GM19455 (cell line): ENCODE results near the gene DPP7.

Source experiments
- ATAC-seq: cut with Tn5 transposase; IDR thresholded peaks from one replicate; pipeline ENCODE4 v1.9.1; 2021; ENCODE audit not compliant: unreplicated experiment

DPP7 gene

DNA sequence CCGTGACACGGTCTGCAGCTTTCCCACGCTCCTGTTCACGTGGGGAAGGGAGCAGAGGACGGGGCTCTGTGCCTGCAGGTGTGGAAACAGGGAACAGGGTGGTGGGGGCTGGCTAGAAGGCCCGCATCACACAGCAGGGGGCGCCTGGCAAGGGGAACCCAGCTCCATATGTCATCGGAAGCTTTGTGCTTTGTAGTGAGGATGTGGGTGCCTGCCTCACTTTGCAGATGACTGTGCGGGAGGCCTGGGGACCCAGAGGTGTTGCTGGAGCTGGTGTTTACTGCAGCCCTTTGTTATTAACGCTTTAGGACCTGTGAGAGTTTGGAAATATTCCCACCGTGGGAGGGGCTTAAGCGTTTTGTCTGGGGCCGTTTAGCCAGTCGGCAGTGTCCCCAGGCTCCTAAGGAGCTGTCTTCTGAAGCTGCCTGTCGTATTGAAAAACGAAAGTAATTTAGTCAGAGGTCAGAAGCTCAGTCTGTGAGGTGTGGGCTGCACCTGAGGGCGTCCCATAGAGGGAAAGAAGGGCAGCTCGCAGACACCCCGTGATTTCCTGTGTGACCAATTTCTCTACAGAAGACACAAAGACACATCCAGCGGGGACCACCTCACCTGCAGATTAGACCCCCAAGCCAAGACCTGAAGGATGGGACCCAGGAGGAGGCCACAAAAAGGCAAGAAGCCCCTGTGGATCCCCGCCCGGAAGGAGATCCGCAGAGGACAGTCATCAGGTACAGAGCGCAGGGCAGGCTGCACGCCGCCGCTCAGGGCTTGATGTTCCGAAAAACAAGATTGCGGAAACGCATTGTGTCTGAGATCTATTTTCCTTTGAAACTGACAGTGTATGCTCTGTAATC lies 18.6 kb downstream of the DPP7 start:
- peak; percentile 84 for ATAC-seq

DNA sequence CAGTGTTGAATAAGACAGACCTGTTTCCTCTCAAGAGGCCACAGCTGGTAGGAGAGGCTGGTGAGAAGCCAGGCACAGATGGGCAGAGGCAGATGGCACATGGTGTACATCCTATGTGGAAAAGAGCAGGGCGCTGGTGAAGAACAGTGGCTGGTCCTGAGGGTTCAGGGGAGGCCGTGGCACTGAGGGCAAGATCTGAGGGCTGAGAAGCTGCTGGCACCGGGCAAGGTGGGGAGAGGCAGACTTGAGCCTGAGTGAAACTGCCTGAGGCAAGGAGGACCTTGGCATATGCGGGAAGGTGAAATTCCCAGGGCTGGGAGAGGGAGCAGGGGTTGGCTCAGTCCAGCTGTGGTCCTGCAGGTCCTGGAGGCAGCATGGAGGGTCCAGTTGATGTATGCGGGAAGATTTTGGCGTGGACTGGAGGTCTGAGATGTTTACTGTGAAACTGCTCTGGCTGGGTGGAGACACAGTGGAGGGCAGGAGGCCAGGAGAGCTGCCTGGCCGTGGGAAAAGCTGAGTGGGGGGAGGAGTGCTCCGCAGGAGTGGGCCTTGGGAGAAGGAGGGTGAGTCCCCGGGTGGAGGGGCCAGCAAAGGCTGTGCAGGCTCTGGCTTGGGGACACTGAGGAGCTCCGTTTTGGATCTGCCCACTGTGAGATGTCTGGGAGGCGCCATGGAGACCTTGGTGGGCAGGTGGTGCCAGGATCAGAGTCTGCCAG lies 25.1 kb downstream of the DPP7 start:
- no peak for ATAC-seq

DNA sequence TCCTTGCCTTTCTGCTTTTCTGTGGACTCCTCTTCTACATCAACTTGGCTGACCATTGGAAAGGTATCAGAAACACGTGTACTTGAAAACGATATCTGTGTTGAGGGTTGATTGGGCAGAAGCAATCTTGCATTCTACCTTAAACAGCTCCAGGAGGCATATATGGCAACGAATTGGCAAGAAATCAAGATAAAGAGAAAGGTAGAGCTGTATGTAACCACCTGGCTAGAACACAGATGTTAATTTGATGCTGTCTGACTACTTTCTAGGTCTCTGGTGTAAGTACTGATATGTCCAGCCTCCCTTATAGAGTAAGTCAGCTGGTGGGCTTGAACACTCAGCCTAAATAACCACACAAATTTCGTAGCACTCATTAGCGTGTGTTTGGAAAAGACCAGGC lies 26.4 kb downstream of the DPP7 start:
- no peak for ATAC-seq

- ATAC-seq: peak; percentile 1
Measured at GRCh38 chr9:137087409-137087925, 27.1 kb downstream of the DPP7 start.

DNA sequence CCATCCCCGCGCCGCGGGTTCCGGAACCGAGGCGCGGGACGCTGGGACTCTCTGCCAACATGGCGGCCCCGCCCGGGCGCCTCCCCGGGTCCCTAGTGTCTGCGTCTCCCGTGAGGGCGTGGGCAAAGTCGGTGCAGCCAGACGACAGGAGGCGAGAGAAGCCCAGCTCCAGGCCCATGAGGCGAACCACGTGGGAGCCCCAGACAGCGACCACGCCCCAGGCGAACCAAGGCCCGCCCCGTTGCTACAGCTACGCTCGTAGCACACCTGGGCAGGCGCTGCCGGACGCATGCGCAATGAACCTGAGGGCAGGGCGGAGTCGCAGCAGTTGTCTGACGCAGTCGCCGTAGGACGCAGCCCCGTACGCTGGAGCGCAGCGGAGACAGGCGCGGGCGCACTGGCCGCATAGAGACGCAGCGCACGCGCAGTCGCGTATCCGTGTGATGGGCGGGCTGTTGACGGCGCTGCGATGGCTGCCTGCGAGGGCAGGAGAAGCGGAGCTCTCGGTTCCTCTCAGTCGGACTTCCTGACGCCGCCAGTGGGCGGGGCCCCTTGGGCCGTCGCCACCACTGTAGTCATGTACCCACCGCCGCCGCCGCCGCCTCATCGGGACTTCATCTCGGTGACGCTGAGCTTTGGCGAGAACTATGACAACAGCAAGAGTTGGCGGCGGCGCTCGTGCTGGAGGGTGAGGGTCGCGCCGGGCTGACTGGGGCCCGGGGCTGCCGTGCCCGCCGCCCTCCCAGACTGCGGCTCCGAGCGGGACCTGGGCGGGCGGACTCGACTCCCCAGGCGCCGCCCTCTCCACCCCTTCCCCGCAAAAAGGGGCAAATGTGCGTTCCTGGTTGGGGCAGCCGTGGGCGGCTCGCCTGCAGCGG lies 27.8 kb downstream of the DPP7 start, which contains the start of gene MAN1B1:
TSS of gene MAN1B1 (plus strand) at position 455 of the 878 bp plus-strand sequence. CDS start at position 470, 15 bp downstream.
- ATAC-seq: peak; percentile 80

DNA sequence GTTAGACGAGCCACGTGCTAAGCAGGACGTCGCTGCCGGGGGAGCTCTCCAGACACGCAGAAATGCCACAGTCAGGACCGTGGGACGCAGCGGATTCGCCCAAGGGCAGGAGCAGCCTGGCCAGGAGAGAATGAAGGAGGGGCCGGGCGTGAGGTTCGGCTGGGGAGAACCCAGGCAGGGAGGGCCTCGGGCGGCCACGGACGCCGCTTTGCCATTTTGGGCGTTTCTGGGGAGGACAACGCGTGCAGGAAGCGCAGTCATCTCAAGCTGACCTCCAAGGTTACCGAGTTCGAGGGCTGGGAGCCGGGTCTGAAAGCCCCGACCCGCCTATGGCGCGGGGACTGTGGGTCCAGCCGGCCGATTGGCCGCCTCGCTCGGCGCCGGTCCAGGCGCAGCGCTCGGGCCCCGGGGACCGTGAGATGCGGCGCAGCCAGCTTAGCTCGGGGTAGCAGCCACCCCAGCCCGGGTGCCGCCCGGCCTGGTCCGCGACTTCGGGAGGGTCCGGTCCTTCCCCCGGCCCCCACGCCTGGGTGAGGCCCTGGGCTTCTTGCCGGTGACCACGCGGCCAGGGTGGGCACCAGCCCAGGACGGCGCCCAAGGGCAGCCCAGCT lies 28.5 kb downstream of the DPP7 start:
- ATAC-seq: no peak

- ATAC-seq: no peak
Measured at GRCh38 chr9:137084526-137084925, 30.0 kb downstream of the DPP7 start.

GRCh38 chr9:137083394-137084004 lies 31.0 kb downstream of the DPP7 start:
- no peak for ATAC-seq

- no peak for ATAC-seq
Measured at GRCh38 chr9:137082925-137083290, 31.6 kb downstream of the DPP7 start.

GRCh38 chr9:137082222-137082924 lies 32.2 kb downstream of the DPP7 start:
- no peak for ATAC-seq

- no peak for ATAC-seq
Measured at GRCh38 chr9:137080260-137081122, 34.0 kb downstream of the DPP7 start.

- no peak for ATAC-seq
Measured at GRCh38 chr9:137079401-137079787, 35.1 kb downstream of the DPP7 start.

DNA sequence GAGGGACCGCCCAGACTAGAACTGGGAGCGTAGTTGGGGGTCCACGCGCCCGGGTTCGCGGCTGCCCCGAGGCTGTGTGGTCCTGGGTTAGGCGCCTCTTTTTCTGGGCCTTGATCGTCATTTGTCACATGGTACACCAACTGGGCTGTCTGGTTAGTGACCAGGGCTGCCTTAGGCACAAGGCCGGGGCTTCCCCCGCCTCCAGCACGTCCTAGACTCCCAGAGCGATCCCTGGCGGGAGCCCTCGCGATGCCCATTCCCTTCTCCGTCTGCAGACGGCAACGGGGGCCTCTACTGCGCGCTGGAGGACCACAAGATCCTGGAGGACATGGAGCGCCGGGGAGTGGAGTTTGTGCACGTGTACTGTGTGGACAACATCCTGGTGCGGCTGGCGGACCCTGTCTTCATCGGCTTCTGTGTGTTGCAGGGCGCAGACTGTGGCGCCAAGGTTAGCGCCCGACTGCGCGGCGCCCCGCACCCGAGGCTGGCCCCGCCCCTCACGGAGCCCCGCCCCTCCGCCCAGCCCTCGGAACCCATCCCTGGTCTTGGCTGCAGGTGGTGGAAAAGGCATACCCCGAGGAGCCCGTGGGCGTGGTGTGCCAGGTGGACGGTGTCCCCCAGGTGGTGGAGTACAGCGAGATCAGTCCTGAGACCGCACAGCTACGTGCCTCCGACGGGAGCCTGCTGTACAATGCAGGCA lies 35.7 kb downstream of the DPP7 start:
- no peak for ATAC-seq

- peak; percentile 23 for ATAC-seq
Measured at GRCh38 chr9:137077758-137078693, 36.5 kb downstream of the DPP7 start.

DNA sequence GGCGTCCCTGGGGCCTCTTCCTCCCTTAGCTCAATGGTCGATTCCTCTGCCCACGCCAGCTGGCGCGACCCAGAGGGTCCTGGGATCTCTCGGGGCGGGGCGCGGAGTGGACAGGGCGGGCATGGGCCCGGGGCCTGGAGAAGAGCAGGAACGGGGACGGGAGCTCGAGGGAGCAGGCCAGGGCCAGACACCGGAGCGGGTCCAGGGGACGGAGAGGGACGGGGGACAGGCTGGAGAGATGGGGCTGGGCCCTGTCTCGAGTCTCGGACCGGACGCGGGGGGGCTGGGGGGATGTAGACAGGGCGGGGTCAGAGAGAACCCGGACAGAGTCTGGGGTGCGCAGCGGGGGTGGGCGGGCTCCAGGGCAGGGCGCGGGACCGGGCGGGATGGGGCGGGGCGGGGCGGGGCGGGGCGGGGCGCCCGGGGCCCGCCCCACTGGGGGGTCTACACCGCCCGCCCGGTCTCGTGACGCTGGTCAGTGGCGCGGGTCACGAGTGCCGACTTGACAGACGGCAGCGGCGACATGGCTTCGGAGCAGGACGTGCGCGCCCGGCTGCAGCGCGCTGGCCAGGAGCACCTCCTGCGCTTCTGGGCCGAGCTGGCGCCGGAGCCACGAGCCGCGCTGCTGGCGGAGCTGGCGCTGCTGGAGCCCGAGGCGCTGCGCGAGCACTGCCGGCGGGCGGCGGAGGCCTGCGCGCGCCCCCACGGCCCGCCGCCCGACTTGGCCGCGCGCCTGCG lies 37.4 kb downstream of the DPP7 start, which contains the start of gene UAP1L1:
TSS of gene UAP1L1 (plus strand) at position 508 of the 738 bp plus-strand sequence. CDS start at position 524, 16 bp downstream.
- peak; percentile 48 for ATAC-seq

- ATAC-seq: no peak
Measured at GRCh38 chr9:137076636-137077009, 37.9 kb downstream of the DPP7 start.
